Progenitor cell of endocrine pancreas (in vitro differentiated cells): ENCODE results near the gene SLC4A3. TPM values are rescaled to one million over a fixed set of nuclear protein-coding genes. Genes with fewer than 3 reads are reported as not detected.
A peak's percentile ranks its signal among the peaks of the same experiment; 100 is the strongest.

Source experiments
- DNase-seq: peaks from one replicate; pipeline ENCODE4 v3.0.0; 2021; ENCODE audit warnings: low spot score; ENCODE audit not compliant: unreplicated experiment
- H3K27ac Mint-ChIP-seq: 2 replicates; pipeline ENCODE4 v1.8.0; 2021; ENCODE audit warnings: mild to moderate bottlenecking, moderate library complexity, mixed read lengths
- H3K27me3 Mint-ChIP-seq: 2 replicates; pipeline ENCODE4 v1.8.0; 2021; ENCODE audit warnings: mixed read lengths
- H3K36me3 Mint-ChIP-seq: 2 replicates; pipeline ENCODE4 v1.8.0; 2022; ENCODE audit warnings: mixed read lengths; ENCODE audit not compliant: insufficient read depth
- H3K4me1 Mint-ChIP-seq: 2 replicates; pipeline ENCODE4 v1.8.0; 2021; ENCODE audit warnings: low read depth, mixed read lengths
- H3K4me3 Mint-ChIP-seq: 2 replicates; pipeline ENCODE4 v1.8.0; 2021; ENCODE audit warnings: low read depth, mild to moderate bottlenecking, moderate library complexity, mixed read lengths
- H3K9me3 Mint-ChIP-seq: 2 replicates; pipeline ENCODE4 v1.8.0; 2021; ENCODE audit warnings: low read depth, mixed read lengths
- total RNA-seq: library from RNA; stranded (reverse); gene quantifications from 2 replicates; pipeline ENCODE4 v1.2.1, GENCODE V29; 2021
- TF ChIP-seq, protein P1 (sequence below): fragments of 200-600 bp; sonication (generic); IDR thresholded peaks from one replicate; pipeline ENCODE4 v1.5.0; 2021; ENCODE audit warnings: antibody characterized with exemption, mild to moderate bottlenecking; ENCODE audit not compliant: unreplicated experiment

The SLC4A3 gene
- total RNA-seq, 1 donor from 2014 or later, result 17.0 TPM

DNA sequence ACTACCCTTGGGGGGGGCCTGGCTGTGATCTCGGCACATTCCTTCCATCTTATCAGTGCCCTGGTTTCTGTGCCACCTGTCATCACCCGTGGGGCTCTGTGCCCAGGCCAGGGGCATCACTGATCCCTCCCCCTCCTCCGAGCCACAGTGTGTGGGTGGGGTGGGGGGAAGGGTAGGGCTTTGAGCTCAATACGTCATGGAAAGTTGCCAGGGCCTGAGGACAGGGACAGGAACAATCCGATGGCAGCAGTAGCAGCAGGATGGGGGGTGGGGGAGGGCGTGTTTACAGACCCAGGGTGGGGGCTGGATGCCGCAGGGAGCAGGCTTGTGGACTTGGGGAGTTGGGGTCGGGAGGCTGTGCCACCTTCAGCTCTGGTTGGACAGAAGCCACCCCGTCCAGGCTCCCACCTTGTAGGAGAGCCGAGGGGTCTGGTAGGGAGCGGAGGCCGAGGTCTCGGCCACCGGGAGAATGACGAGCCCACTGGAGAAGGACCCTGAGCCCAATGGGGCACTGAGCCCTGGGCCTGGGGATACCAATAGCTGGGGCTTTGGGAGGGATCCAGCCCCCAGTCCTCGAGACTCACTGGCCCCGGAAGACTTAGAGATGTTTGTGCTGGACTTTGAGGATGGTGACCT, 3.5 kb downstream of the SLC4A3 start:
- TF ChIP-seq, protein P1, sequence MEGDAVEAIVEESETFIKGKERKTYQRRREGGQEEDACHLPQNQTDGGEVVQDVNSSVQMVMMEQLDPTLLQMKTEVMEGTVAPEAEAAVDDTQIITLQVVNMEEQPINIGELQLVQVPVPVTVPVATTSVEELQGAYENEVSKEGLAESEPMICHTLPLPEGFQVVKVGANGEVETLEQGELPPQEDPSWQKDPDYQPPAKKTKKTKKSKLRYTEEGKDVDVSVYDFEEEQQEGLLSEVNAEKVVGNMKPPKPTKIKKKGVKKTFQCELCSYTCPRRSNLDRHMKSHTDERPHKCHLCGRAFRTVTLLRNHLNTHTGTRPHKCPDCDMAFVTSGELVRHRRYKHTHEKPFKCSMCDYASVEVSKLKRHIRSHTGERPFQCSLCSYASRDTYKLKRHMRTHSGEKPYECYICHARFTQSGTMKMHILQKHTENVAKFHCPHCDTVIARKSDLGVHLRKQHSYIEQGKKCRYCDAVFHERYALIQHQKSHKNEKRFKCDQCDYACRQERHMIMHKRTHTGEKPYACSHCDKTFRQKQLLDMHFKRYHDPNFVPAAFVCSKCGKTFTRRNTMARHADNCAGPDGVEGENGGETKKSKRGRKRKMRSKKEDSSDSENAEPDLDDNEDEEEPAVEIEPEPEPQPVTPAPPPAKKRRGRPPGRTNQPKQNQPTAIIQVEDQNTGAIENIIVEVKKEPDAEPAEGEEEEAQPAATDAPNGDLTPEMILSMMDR, result no peak
- Mint-ChIP-seq H3K36me3 (peaks cover 2% of the 10 kb centered on the region), H3K27me3 (peaks cover 7% of the 10 kb centered on the region), H3K4me1 (peaks cover 6% of the 10 kb centered on the region), H3K27ac (no peak overlapping the region), H3K9me3 (no peaks in the 10 kb centered on the region), H3K4me3 (no peak overlapping the region)
- no peak for DNase-seq

DNA sequence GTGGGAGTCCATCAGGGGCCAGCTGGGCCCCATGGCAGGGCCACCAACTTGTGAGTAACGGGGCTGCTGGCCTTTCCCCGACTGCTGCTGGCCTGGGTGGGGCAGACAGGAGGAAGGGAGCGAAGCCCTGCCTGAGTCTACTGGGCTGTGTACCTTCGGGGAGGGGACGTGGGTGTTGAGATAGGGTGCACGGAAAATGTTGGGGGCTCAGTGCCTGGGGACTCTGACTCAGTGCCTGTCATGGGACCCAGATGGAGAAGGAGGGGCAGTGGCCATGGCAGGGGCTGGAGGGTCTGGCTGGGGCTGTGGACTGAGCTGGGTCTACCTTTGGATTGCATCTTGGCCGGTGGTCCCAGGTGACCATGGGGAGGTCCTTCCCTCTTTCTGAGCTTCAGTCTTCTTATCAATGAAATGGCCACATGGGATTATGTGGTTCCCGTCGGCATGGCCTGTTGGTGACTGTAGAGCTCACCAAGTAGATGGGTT, 4.0 kb downstream of the SLC4A3 start:
- no peak for DNase-seq
- H3K4me1 Mint-ChIP-seq, result peaks cover 6% of the 10 kb centered on the region
- H3K36me3 Mint-ChIP-seq, result peaks cover 2% of the 10 kb centered on the region

DNA sequence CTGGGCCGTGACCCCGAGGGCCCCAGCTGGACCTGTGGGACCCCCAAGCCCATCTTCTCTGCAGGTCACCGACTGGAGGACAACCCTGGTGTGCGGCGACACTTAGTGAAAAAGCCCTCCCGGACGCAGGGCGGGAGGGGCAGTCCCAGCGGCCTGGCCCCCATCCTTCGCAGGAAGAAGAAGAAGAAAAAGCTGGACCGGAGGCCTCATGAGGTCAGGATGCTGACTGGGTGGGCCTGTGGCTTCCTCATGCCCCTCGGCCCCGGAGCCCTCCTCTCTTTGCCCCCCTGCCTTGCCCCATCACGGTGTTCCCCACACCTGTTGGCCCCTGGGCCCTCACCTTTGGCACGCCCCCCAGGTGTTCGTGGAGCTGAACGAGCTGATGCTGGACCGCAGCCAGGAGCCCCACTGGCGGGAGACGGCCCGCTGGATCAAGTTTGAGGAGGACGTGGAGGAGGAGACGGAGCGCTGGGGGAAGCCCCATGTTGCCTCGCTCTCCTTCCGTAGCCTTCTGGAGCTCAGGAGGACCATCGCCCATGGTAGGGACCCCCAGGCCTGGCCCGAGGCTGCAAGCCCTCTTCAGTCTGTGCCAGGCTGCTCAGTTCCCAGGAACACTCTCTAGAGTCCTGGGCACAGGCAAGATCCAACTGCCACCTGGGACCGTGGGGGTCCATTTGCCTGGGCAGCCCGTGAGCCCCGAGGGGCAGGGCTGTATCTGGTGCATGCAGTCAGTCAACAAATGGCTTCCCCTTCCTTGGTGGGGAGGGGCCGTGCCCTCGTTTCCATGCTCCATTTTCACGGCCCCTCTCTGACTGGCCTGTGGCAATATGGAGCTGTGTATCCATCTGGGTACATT, 4.7 kb downstream of the SLC4A3 start:
- TF ChIP-seq, protein P1, result no peak
- Mint-ChIP-seq H3K27ac (no peak overlapping the region), H3K4me1 (no peaks in the 10 kb centered on the region), H3K36me3 (peaks cover 2% of the 10 kb centered on the region), H3K9me3 (no peaks in the 10 kb centered on the region), H3K27me3 (no peaks in the 10 kb centered on the region), H3K4me3 (no peak overlapping the region)
- no peak for DNase-seq

More for the DNA sequence above, 4.0 kb downstream of the SLC4A3 start:
- H3K27me3 Mint-ChIP-seq, result peaks cover 5% of the 10 kb centered on the region
- H3K4me3 Mint-ChIP-seq, result no peak overlapping the region
- H3K9me3 Mint-ChIP-seq, result no peaks in the 10 kb centered on the region
- H3K27ac Mint-ChIP-seq, result no peak overlapping the region
- TF ChIP-seq, protein P1, result no peak

DNA sequence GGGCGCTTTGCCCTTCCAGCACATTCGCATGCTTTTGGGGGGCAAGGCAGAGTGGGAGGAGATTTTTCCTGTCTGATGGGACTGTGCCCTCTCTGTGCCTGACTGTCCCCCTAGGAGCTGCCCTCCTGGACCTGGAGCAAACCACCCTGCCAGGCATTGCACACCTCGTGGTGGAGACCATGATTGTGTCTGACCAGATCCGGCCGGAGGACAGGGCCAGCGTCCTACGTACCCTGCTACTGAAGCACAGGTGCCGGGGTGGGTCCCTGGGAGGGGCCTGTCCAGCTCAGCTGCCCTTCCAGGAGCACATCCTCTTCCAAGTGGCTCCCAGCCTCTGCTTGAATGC, 5.3 kb downstream of the SLC4A3 start:
- Mint-ChIP-seq H3K27me3 (no peaks in the 10 kb centered on the region), H3K27ac (no peak overlapping the region), H3K36me3 (peaks cover 2% of the 10 kb centered on the region), H3K9me3 (no peaks in the 10 kb centered on the region), H3K4me1 (no peaks in the 10 kb centered on the region), H3K4me3 (no peak overlapping the region)
- DNase-seq, result no peak
- TF ChIP-seq, protein P1, result no peak

DNA sequence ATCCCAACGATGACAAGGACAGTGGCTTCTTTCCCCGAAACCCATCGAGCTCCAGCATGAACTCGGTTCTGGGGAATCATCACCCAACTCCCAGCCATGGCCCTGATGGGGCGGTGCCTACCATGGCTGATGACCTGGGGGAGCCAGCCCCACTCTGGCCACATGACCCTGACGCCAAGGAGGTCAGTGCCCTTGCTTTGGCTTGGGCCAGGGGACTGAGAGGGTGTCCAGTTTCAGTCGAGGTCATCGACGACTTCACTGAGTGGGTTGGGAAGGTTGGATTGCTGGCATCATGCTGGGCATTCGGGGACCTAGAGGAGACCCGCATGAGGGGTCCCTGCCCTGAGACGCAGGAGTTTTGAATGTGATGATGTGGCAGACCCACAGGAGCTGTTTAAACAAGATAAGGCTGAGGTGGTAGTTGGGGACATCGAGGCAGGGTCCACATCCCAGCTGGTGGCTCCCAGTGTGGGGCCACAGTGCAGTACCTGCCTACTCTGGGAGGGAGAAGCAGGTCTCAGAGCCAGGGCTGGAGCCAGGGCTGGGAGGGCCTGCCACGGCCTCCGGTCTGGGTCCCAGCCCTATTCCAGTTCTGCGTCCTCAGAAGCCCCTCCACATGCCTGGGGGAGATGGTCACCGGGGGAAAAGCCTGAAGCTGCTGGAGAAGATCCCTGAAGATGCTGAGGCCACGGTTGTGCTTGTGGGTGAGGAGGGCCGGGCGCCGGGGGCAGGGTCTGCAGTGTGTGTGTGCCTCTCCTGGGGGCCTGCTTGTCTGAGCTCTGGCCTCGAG, 6.0 kb downstream of the SLC4A3 start:
- peaks cover 2% of the 10 kb centered on the region for H3K36me3 Mint-ChIP-seq
- no peak for DNase-seq
- peak overlapping the region; percentile 63 for H3K27ac Mint-ChIP-seq
- TF ChIP-seq, protein P1, result no peak
- H3K4me3 Mint-ChIP-seq, result no peak overlapping the region
- H3K9me3 Mint-ChIP-seq, result no peaks in the 10 kb centered on the region
- no peaks in the 10 kb centered on the region for H3K27me3 Mint-ChIP-seq
- no peaks in the 10 kb centered on the region for H3K4me1 Mint-ChIP-seq
